GM12878 (cell line): Measurements from ENCODE around the gene STAMBPL1. TPM values are rescaled to one million over a fixed set of nuclear protein-coding genes. Genes with fewer than 3 reads are reported as not detected.
A peak's percentile ranks its signal among the peaks of the same experiment; 100 is the strongest.
"Not testable (repeated sequence)": the region's sequence is repeated elsewhere in the genome, so short reads cannot be mapped to it uniquely, and the experiment has no call there.

Source experiments
- ATAC-seq: fragments of 200-7000 bp; cut with Tn5 transposase; 3 replicates; pipeline ENCODE4 v1.9.1; 2020; ENCODE audit warnings: mild to moderate bottlenecking, moderate library complexity
- BruUV-seq: library from RNA; stranded (reverse); fragments of 400-500 nt; replicated peaks from 2 replicates; lab custom pipeline; 2021; lab: Mats Ljungman, UMichigan
- CTCF ChIA-PET: fragments of 300-600 bp; sonication (Branson Sonifier 250); formaldehyde crosslinking; extraction: SDS; loops from one replicate; lab custom pipeline; 2021; ENCODE audit warnings: inconsistent platforms; lab: Yijun Ruan, JAX
- POLR2A ChIA-PET: fragments of 350-600 bp; formaldehyde crosslinking; extraction: SDS; loops from one replicate; lab custom pipeline; 2021; ENCODE audit warnings: inconsistent platforms; lab: Charles Lee
- RAD21 ChIA-PET: fragments of 300-600 bp; sonication (Branson Sonifier 250); formaldehyde crosslinking; loops from one replicate; lab custom pipeline; 2023; ENCODE audit warnings: antibody characterized with exemption; ENCODE audit not compliant: unreplicated experiment; lab: Charles Lee
- SMC1A ChIA-PET: fragments of 300-600 bp; sonication (Branson Sonifier 250); formaldehyde crosslinking; loops from one replicate; lab custom pipeline; 2023; ENCODE audit not compliant: unreplicated experiment, uncharacterized antibody; lab: Charles Lee
- DNase-seq: peaks from one replicate; pipeline ENCODE4 v3.0.0-alpha.2; 2011; ENCODE audit warnings: low read depth, low spot score
- FAIRE-seq: peaks from 3 replicates; lab custom pipeline; 2011; peaks lifted over from hg19 to GRCh38; lab: Jason Lieb, UNC
- H2AFZ ChIP-seq: 2 replicates; pipeline ENCODE4 v1.6.0; 2011; ENCODE audit warnings: low read depth, low read length, control low read depth; ENCODE audit not compliant: control insufficient read depth
- H3K27ac ChIP-seq: 2 replicates; pipeline ENCODE4 v1.5.1; 2011; ENCODE audit warnings: control low read depth; ENCODE audit not compliant: control insufficient read depth, insufficient read depth
- H3K27me3 ChIP-seq, 2 experiments: replicated peaks in 1 of 2; 2 replicates each; pipeline versions ENCODE4 v1.6.0 to v1.6.1; 2011; ENCODE audit warnings: low read length in 1 of 2; ENCODE audit not compliant: control insufficient read depth in 2 of 2, insufficient read depth in 2 of 2
- H3K36me3 ChIP-seq, 2 experiments: 2 replicates each; pipeline ENCODE4 v1.5.1; 2011; ENCODE audit warnings: low read length in 1 of 2; ENCODE audit not compliant: control insufficient read depth in 2 of 2, insufficient read depth in 2 of 2
- H3K4me1 ChIP-seq: 2 replicates; pipeline ENCODE4 v1.6.1; 2011; ENCODE audit warnings: mild to moderate bottlenecking, low read length, moderate library complexity, mixed read lengths; ENCODE audit not compliant: control insufficient read depth, insufficient read depth
- H3K4me2 ChIP-seq: 2 replicates; pipeline ENCODE4 v1.6.0; 2011; ENCODE audit warnings: control low read depth; ENCODE audit not compliant: control insufficient read depth, insufficient read depth
- H3K4me3 ChIP-seq: fragments of 200-600 bp; sonication (generic); 2 replicates; pipeline ENCODE4 v1.5.1; 2016
- H3K79me2 ChIP-seq: 2 replicates; pipeline ENCODE4 v1.6.0; 2011; ENCODE audit warnings: low read length; ENCODE audit not compliant: control insufficient read depth, insufficient read depth
- H3K9ac ChIP-seq: 2 replicates; pipeline ENCODE4 v1.8.0; 2011; ENCODE audit warnings: low read length, control low read depth, mixed read lengths; ENCODE audit not compliant: control insufficient read depth, insufficient read depth
- H3K9me3 ChIP-seq: replicated peaks from 3 replicates; pipeline ENCODE4 v1.5.1; 2011; ENCODE audit warnings: mild to moderate bottlenecking, low read length; ENCODE audit not compliant: control insufficient read depth, insufficient read depth
- H4K20me1 ChIP-seq: 2 replicates; pipeline ENCODE4 v1.6.0; 2011; ENCODE audit not compliant: control insufficient read depth, insufficient read depth
- ATF7 ChIP-seq: fragments of 450-650 bp; IDR thresholded peaks from 2 replicates; pipeline ENCODE4 v1.6.1; 2016; ENCODE audit warnings: low read depth, mild to moderate bottlenecking
- NBN ChIP-seq: fragments of 450-650 bp; IDR thresholded peaks from 2 replicates; pipeline ENCODE4 v1.6.1; 2016
- WGBS: methylation state at CpG from one replicate; pipeline ENCODE4 v1.1.6; 2016; ENCODE audit warnings: low lambda C conversion rate; ENCODE audit not compliant: insufficient replicate concordance, insufficient coverage; ENCODE audit errors: missing lambda C conversion rate; 5-methylcytosine and 5-hydroxymethylcytosine counted together
- in situ Hi-C: fragments of 300-500 bp; cut with MboI; formaldehyde crosslinking; loops from 9 replicates; pipeline ENCODE4 v1.14.3; 2018; ENCODE audit warnings: mixed read lengths
- intact Hi-C: fragments of 100-400 bp; cut with micrococcal nuclease; formaldehyde crosslinking; loops from one replicate; pipeline ENCODE4 v1.14.2; 2022; ENCODE audit not compliant: unreplicated experiment
- polyA plus RNA-seq, 11 experiments: library from polyadenylated mRNA; depleted of rRNA in 4 of 11; unstranded in 6 of 11; stranded (reverse) in 5 of 11; fragments of >200 nt; fragmentation: Nextera tagmentation in 4 of 11; fragmentation: Illumina TruSeq in 1 of 11; extraction: Ambion mirVana in 4 of 11; extraction: Trizol in 1 of 11; gene quantifications; 1 replicate in 1 of 11; 2 replicates in 10 of 11; pipeline versions ENCODE4 v1.2.1 to v1.2.3, GENCODE V29; 2011 to 2016; ENCODE audit warnings: inconsistent platforms in 2 of 11, missing spikeins in 2 of 11, low read depth in 1 of 11
- total RNA-seq, 4 experiments: library from RNA; depleted of rRNA in 3 of 4; stranded (reverse); fragments of >200 nt in 3 of 4; fragmentation: Illumina TruSeq in 1 of 4; extraction: Trizol in 1 of 4; gene quantifications; 2 replicates each; pipeline versions ENCODE4 v1.2.1 to v1.2.3, GENCODE V29; 2013 to 2021
- TF ChIP-seq, protein P1 (sequence below): fragments of 450-650 bp; IDR thresholded peaks from 2 replicates; pipeline ENCODE4 v1.6.1; 2016; ENCODE audit warnings: mild to moderate bottlenecking

The STAMBPL1 gene
- total and polyA plus RNA-seq, 10 of the 15 experiments (the other 5 are each of a cell fraction or from before 2014, with no cell fraction given), result 7.5 to 44.1 (median 25.4) TPM

DNA sequence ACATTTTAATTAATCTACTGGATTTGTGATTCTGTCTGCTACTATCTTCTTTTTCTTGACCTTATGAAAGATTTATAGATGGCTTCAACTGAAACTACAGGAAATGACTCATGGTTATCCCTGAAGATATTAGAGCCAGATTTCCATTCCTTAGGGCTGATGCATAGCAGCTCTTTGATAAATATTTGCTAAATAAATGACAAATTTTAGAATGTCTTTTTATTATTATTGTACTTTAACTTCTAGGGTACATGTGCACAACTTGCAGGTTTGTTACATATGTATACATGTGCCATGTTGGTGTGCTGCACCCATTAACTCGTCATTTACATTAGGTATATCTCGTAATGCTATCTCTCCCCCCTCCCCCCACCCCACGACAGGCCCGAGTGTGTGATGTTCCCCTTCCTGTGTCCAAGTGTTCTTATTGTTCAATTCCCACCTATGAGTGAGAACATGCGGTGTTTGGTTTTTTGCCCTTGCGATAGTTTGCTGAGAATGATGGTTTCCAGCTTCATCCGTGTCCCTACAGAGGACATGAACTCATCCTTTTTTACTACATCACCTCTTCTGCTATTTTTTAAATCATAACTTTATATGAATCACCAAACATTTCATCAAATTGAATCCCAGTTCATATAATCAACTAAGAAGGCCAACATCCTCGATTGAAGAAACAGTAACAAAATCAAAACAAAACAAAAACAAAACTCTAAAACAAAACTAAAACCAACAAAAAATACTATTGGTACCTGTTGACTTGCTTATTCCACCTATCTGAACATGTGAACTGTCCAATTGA is 2.8 kb downstream of the STAMBPL1 start:
- RAD21 ChIA-PET, result interaction anchor here (0.6 to 13.0 kb wide), 9 partner anchors 9 to 111 kb away, joined by 3 to 249 read pairs (median 4); no protein-coding TSS in a partner anchor
- Histone ChIP-seq H3K27ac (peak overlapping the region; percentile 82), H3K4me1 (peaks cover 28% of the 10 kb centered on the region)
- intact Hi-C loops, result loop anchor here (5.0 to 10.0 kb wide), 2 partner anchors 109 to 532 kb away; partner anchors contain the start of genes FAS and IFIT5
- not testable (repeated sequence) for DNase-seq, FAIRE-seq, H2AFZ ChIP-seq, H3K27me3 ChIP-seq, ATAC-seq
- TF ChIP-seq NBN, result peak; percentile 58; the same call in 1 of the 2 replicates
- TF ChIP-seq ATF7, result peak; percentile 52; the same call in 1 of the 2 replicates
- TF ChIP-seq, protein P1, sequence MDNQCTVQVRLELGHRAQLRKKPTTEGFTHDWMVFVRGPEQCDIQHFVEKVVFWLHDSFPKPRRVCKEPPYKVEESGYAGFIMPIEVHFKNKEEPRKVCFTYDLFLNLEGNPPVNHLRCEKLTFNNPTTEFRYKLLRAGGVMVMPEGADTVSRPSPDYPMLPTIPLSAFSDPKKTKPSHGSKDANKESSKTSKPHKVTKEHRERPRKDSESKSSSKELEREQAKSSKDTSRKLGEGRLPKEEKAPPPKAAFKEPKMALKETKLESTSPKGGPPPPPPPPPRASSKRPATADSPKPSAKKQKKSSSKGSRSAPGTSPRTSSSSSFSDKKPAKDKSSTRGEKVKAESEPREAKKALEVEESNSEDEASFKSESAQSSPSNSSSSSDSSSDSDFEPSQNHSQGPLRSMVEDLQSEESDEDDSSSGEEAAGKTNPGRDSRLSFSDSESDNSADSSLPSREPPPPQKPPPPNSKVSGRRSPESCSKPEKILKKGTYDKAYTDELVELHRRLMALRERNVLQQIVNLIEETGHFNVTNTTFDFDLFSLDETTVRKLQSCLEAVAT, result peak; percentile 92
- TF ChIP-seq, all 136 proteins: peak for 3; not testable (repeated sequence) for 133
- H3K4me2 ChIP-seq, result peak overlapping the region; percentile 87
- H4K20me1 ChIP-seq, H3K9me3 ChIP-seq, BruUV-seq, H3K36me3 ChIP-seq, in situ Hi-C loops: not testable (repeated sequence)
- H3K79me2 ChIP-seq, result peaks cover 78% of the 10 kb centered on the region
- peak overlapping the region; percentile 79 for H3K9ac ChIP-seq
- POLR2A ChIA-PET, result interaction anchor here (1.2 to 13.1 kb wide), 6 partner anchors 13 to 113 kb away, joined by 3 to 248 read pairs (median 6); partner anchors contain the start of gene FAS
- peak overlapping the region; percentile 89 for H3K4me3 ChIP-seq
- WGBS, result 4% methylated on average over 8 of the region's 8 CpGs
- SMC1A ChIA-PET, result interaction anchor here (0.7 to 12.6 kb wide), 10 partner anchors 11 to 783 kb away, joined by 3 to 329 read pairs (median 30); partner anchors contain the start of gene FAS
- CTCF ChIA-PET, result interaction anchor here (1.8 to 9.8 kb wide), 8 partner anchors 17 to 111 kb away, joined by 5 to 116 read pairs (median 14); no protein-coding TSS in a partner anchor
